SKM-1 treated with dmso at 0.1 percent for 144 hours (cell line): ENCODE data around the gene BRSK2.

ENCODE experiments used
- DNase-seq: peaks from one replicate; lab custom pipeline; 2025; ENCODE audit not compliant: unreplicated experiment; lab: John Stamatoyannopoulos, UW

BRSK2 gene

GRCh38 chr11:1449490-1450243, 59.9 kb downstream of the BRSK2 start:
- no peak for DNase-seq

- DNase-seq = no peak
Measured at GRCh38 chr11:1450344-1450875, 60.7 kb downstream of the BRSK2 start.

GRCh38 chr11:1450949-1451710, 61.4 kb downstream of the BRSK2 start:
- no peak for DNase-seq

- DNase-seq = no peak
Measured at GRCh38 chr11:1451781-1452470, 62.2 kb downstream of the BRSK2 start.

- no peak for DNase-seq
Measured at GRCh38 chr11:1452744-1453143, 63.0 kb downstream of the BRSK2 start.

GRCh38 chr11:1453611-1454034, 63.9 kb downstream of the BRSK2 start:
- no peak for DNase-seq

- DNase-seq = no peak
Measured at GRCh38 chr11:1454576-1454975, 64.8 kb downstream of the BRSK2 start.

GRCh38 chr11:1455032-1455762, 65.5 kb downstream of the BRSK2 start:
- DNase-seq = no peak

- DNase-seq = no peak
Measured at GRCh38 chr11:1455763-1456060, 66.0 kb downstream of the BRSK2 start.

- no peak for DNase-seq
Measured at GRCh38 chr11:1456176-1456575, 66.4 kb downstream of the BRSK2 start.

GRCh38 chr11:1456596-1457325, 67.0 kb downstream of the BRSK2 start:
- no peak for DNase-seq

GRCh38 chr11:1457326-1457680, 67.6 kb downstream of the BRSK2 start:
- no peak for DNase-seq

- DNase-seq = no peak
Measured at GRCh38 chr11:1457856-1458255, 68.1 kb downstream of the BRSK2 start.

GRCh38 chr11:1458340-1459218, 68.8 kb downstream of the BRSK2 start:
- DNase-seq = no peak

GRCh38 chr11:1459219-1459575, 69.5 kb downstream of the BRSK2 start:
- no peak for DNase-seq

- DNase-seq = no peak
Measured at GRCh38 chr11:1459764-1460395, 70.1 kb downstream of the BRSK2 start.

GRCh38 chr11:1460396-1460985, 70.8 kb downstream of the BRSK2 start:
- DNase-seq = no peak

- DNase-seq = no peak
Measured at GRCh38 chr11:1460986-1461825, 71.5 kb downstream of the BRSK2 start.
